Prostate gland (tissue), 2 donors: Measurements from ENCODE around the gene POLDIP2. TPM values are rescaled to one million over a fixed set of nuclear protein-coding genes. Genes with fewer than 3 reads are reported as not detected.
A peak's percentile ranks its signal among the peaks of the same experiment; 100 is the strongest.

Source experiments
- DNase-seq: peaks from one replicate; pipeline ENCODE4 v3.0.0-alpha.2; 2019; ENCODE audit warnings: low spot score
- H3K27ac ChIP-seq, 2 donors: fragments of 200-600 bp; sonication (generic); 2 replicates each; pipeline ENCODE4 v1.5.1; 2017 to 2019
- H3K27me3 ChIP-seq: fragments of 200-600 bp; sonication (generic); replicated peaks from 2 replicates; pipeline ENCODE4 v1.5.1; 2019; ENCODE audit not compliant: insufficient read depth
- H3K36me3 ChIP-seq, 2 donors: fragments of 200-600 bp; sonication (generic); 1 replicate in 1 of 2; 2 replicates in 1 of 2; pipeline versions ENCODE4 v1.5.1 to v1.8.1; 2017 to 2019
- H3K4me1 ChIP-seq: fragments of 200-600 bp; sonication (generic); replicated peaks from 2 replicates; pipeline ENCODE4 v1.5.1; 2019
- H3K4me3 ChIP-seq, 2 donors: fragments of 200-600 bp; sonication (generic); 2 replicates each; pipeline ENCODE4 v1.5.1; 2017 to 2019
- H3K9me3 ChIP-seq: fragments of 200-600 bp; sonication (generic); 2 replicates; pipeline ENCODE4 v1.5.1; 2017
- CTCF ChIP-seq, 4 experiments: fragments of 200-600 bp in 2 of 4; fragments of 450-650 bp in 2 of 4; sonication (generic) in 2 of 4; IDR thresholded peaks; 1 replicate in 3 of 4; 2 replicates in 1 of 4; pipeline ENCODE4 v1.5.1; 2016 to 2019; ENCODE audit warnings: antibody characterized with exemption in 4 of 4, mild to moderate bottlenecking in 2 of 4, moderate library complexity in 2 of 4
- POLR2A ChIP-seq: fragments of 450-650 bp; IDR thresholded peaks from one replicate; pipeline ENCODE4 v1.6.1; 2016; ENCODE audit warnings: antibody characterized with exemption, mild to moderate bottlenecking
- POLR2AphosphoS5 ChIP-seq: sonication (generic); formaldehyde crosslinking; IDR thresholded peaks from one replicate; pipeline ENCODE4 v1.6.1; 2017; ENCODE audit warnings: antibody characterized with exemption
- WGBS: methylation state at CpG from one replicate; pipeline ENCODE4 v1.1.5; 2018; 5-methylcytosine and 5-hydroxymethylcytosine counted together
- intact Hi-C: fragments of 100-400 bp; cut with DNase I; formaldehyde crosslinking; loops from one replicate; pipeline ENCODE4 v1.14.2; 2022
- total RNA-seq, 2 donors: library from RNA; depleted of rRNA; stranded (reverse); fragments of >200 nt; gene quantifications; one replicate each; pipeline ENCODE4 v1.1.0, GENCODE V29; 2016

Gene POLDIP2
- total RNA-seq, 2 donors from 2014 or later, result 94.4 to 140 TPM

DNA sequence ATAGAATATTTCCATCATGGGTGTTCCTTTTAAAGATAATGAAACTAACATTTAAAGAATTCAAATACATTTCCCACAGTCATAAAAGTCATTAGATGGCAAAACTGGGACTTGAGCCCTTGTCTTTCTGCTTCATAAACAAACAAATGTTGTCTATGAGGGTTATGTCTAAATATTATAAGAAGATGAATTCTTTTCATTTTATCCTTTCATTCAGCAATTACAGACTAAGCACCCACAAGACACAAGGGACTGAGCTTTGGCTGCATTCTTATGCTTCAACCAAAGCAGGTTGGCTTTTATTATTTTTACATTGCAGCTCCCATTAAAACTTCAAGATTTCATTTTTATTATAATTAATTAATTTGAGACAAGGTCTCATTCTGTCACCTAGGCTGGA, 29.1 kb upstream of the POLDIP2 start:
- H3K27me3 ChIP-seq, result no peaks in the 10 kb centered on the region
- TF ChIP-seq CTCF (IDR thresholded peaks at IDR 0.05) (no peak), POLR2AphosphoS5 (no peak), POLR2A (no peak)
- H3K27ac ChIP-seq, result no peak overlapping the region
- H3K4me3 ChIP-seq, result no peak overlapping the region
- H3K4me1 ChIP-seq, result peaks cover 2% of the 10 kb centered on the region
- DNase-seq, result no peak
- intact Hi-C loops, result no loop called here
- H3K36me3 ChIP-seq, result peaks cover 0 to 6% of the 10 kb centered on the region in 2 donors
- H3K9me3 ChIP-seq, result no peaks in the 10 kb centered on the region

- H3K4me1 ChIP-seq, result peaks cover 2% of the 10 kb centered on the region
- H3K4me3 ChIP-seq, result peak overlapping the region; percentile 40 to 46
- intact Hi-C loops, result no loop called here
- 82% methylated on average over 8 of the region's 8 CpGs for WGBS
- DNase-seq, result no peak
- no peaks in the 10 kb centered on the region for H3K27me3 ChIP-seq
- peak overlapping the region in 1 of 2 donors; percentile 76 for H3K27ac ChIP-seq
- H3K36me3 ChIP-seq, result peaks cover 0 to 6% of the 10 kb centered on the region in 2 donors
- TF ChIP-seq POLR2A (no peak), POLR2AphosphoS5 (no peak), CTCF (IDR thresholded peaks at IDR 0.05) (no peak)
- H3K9me3 ChIP-seq, result no peaks in the 10 kb centered on the region
Observed at GRCh38 chr17:28385406-28385805, 28.1 kb upstream of the POLDIP2 start.

DNA sequence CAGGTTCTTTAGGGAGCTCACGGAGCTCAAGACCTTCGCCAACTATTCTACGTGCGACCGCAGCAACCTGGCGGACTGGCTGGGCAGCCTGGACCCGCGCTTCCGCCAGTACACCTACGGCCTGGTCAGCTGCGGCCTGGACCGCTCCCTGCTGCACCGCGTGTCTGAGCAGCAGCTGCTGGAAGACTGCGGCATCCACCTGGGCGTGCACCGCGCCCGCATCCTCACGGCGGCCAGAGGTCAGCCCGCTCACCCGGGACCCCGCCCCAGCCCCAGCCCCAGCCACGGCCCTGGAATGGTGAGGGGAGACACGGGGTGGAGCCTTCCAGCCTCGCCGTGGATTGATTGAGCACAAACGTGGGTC, 27.7 kb upstream of the POLDIP2 start:
- Histone ChIP-seq H3K4me3 (peak overlapping the region; percentile 40 to 46), H3K4me1 (peaks cover 2% of the 10 kb centered on the region), H3K36me3 (peaks cover 0 to 6% of the 10 kb centered on the region in 2 donors), H3K27ac (peak overlapping the region; percentile 39 to 76), H3K27me3 (no peaks in the 10 kb centered on the region), H3K9me3 (no peaks in the 10 kb centered on the region)
- intact Hi-C loops, result no loop called here
- DNase-seq, result no peak
- no peak for TF ChIP-seq CTCF (IDR thresholded peaks at IDR 0.05)
- TF ChIP-seq POLR2AphosphoS5, result no peak
- no peak for TF ChIP-seq POLR2A
- WGBS, result 29% methylated on average over 16 of the region's 29 CpGs

DNA sequence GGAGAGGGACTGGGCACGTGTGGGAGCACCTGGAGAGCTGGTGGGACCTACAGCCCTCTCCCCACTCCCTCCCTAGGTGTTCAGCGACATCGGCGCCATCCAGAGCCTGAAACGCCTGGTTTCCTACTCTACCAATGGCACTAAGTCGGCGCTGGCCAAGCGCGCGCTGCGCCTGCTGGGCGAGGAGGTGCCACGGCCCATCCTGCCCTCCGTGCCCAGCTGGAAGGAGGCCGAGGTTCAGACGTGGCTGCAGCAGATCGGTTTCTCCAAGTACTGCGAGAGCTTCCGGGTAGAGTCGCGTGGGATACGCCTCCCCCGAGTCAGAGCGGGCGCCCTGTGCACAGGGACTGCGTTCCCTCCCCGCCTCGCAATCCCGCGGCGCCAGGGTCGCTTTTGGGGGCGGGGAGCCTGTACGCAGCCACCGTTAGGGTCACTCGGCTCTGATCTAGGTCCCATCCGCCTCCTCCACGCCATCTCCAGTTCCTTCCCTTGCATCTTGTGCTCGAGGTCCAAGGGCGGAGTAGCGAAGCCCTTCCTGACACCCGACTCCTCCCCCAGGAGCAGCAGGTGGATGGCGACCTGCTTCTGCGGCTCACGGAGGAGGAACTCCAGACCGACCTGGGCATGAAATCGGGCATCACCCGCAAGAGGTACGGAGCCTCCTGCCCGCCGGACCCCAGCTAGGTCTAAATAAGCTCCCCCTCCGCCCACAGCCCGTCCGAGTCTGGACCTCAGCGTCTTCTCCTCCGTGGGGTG, 27.1 kb upstream of the POLDIP2 start:
- Histone ChIP-seq H3K27ac (peak overlapping the region; percentile 39 to 76), H3K4me1 (peaks cover 2% of the 10 kb centered on the region), H3K4me3 (peak overlapping the region; percentile 40 to 46), H3K27me3 (no peaks in the 10 kb centered on the region), H3K36me3 (peaks cover 0 to 6% of the 10 kb centered on the region in 2 donors), H3K9me3 (no peaks in the 10 kb centered on the region)
- TF ChIP-seq POLR2AphosphoS5, result peak; percentile 48
- TF ChIP-seq POLR2A, result peak; percentile 63
- no peak for TF ChIP-seq CTCF (IDR thresholded peaks at IDR 0.05)
- peak; percentile 71 for DNase-seq
- intact Hi-C loops, result no loop called here
- 38% methylated on average over 56 of the region's 56 CpGs for WGBS
